ENCODE results near the gene TMEFF1.
"Not testable (repeated sequence)": the region's sequence is repeated elsewhere in the genome, so short reads cannot be mapped to it uniquely, and the experiment has no call there.

The TMEFF1 gene

GRCh38 chr9:100478192-100478591 is 5.2 kb downstream of the TMEFF1 start:
- no peak overlapping the region for H3K4me3 ChIP-seq (ENCODE audit: low read length)
- no peak for DNase-seq (ENCODE audit: low read depth, low spot score)

DNA sequence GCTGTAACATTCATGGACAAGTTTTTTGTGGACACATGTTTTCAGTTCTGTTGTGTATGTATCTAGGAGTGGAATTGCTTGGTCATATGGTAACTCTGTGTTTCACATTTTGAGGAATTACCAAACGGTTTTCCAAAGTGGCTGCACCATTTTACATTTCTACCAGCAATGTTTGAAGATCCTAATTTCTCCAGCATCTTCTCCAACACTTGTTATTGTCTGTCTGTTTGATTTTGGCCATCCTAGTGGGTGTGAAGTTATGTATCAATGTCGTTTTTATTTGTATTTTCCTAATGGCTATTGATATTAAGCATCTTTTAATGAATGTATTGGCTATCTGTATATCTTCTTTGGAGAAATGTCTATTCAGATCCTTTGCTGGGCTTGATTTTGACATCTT is 6.9 kb downstream of the TMEFF1 start:
- H3K4me3 ChIP-seq (ENCODE audit: low read length), result no peak overlapping the region
- DNase-seq (ENCODE audit: low read depth, low spot score), result no peak

DNA sequence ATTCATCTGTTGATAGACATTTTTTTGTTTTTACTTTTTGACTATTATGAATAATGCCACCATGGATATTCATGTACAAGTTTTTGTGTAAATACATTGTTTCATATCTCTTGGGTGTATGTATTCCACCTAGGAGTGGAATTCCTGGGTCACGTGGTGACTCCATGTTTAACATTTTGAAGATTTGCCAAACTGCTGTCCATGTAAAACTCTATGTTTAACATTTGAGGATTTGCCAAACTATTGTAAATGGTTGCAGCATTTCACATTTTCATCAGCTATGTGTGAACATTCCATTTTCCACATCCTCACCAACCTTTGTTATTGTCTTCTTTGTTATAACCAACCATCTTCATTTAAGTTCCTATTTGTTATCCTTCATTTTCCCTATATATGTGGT is 12.2 kb downstream of the TMEFF1 start:
- no peak overlapping the region for H3K4me3 ChIP-seq (ENCODE audit: low read length)
- no peak for DNase-seq (ENCODE audit: low read depth, low spot score)

- no peak overlapping the region for H3K4me3 ChIP-seq (ENCODE audit: low read length)
- no peak for DNase-seq (ENCODE audit: low read depth, low spot score)
These were observed 13.7 kb downstream of the TMEFF1 start for GRCh38 chr9:100486479-100487176.

GRCh38 chr9:100488177-100488576 is 15.2 kb downstream of the TMEFF1 start:
- no peak for DNase-seq (ENCODE audit: low read depth, low spot score)
- no peak overlapping the region for H3K4me3 ChIP-seq (ENCODE audit: low read length)

GRCh38 chr9:100489836-100490235 is 16.9 kb downstream of the TMEFF1 start:
- no peak overlapping the region for H3K4me3 ChIP-seq (ENCODE audit: low read length)
- DNase-seq (ENCODE audit: low read depth, low spot score), result no peak

DNA sequence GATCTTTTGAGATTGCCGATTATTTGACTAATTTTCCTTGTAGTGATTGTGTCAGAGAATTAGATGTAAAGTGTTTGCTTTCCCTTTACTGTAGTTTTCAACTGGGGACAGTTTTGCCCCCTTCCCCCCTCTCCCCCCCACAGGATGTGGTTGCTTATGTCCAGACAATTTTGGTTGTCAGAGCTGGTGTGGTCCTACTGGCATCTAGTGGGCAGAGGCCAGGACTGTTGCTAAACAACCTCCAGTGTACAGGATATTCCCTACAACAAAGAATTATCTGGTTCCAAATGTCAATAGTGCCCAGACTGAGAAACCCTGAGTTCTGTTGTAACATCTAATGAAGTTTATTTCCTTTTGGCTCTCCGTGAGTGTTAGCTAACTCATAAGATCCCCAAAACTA is 20.0 kb downstream of the TMEFF1 start:
- no peak overlapping the region for H3K4me3 ChIP-seq (ENCODE audit: low read length)
- DNase-seq (ENCODE audit: low read depth, low spot score), result no peak

DNA sequence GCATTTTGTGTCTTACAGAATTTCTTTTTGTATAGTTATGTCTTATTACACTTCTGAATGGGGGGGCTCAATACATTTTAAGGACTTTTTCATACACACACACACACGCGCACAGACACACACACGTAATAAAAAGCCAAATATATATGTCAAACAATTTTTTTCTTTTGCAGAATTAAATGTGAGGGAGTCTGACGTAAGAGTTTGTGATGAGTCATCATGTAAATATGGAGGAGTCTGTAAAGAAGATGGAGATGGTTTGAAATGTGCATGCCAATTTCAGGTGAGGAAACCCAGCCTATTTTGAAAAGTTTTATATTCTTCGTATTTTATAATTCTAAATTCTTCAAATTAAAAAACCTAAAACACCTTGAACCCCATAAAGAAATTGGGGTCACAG is 25.6 kb downstream of the TMEFF1 start:
- no peak for DNase-seq (ENCODE audit: low read depth, low spot score)
- H3K4me3 ChIP-seq (ENCODE audit: low read length), result no peak overlapping the region

- no peak for DNase-seq (ENCODE audit: low read depth, low spot score)
- no peak overlapping the region for H3K4me3 ChIP-seq (ENCODE audit: low read length)
These were observed 26.5 kb downstream of the TMEFF1 start for GRCh38 chr9:100499460-100499859.

GRCh38 chr9:100499866-100500265 is 26.9 kb downstream of the TMEFF1 start:
- no peak for DNase-seq (ENCODE audit: low read depth, low spot score)
- H3K4me3 ChIP-seq (ENCODE audit: low read length), result no peak overlapping the region

DNA sequence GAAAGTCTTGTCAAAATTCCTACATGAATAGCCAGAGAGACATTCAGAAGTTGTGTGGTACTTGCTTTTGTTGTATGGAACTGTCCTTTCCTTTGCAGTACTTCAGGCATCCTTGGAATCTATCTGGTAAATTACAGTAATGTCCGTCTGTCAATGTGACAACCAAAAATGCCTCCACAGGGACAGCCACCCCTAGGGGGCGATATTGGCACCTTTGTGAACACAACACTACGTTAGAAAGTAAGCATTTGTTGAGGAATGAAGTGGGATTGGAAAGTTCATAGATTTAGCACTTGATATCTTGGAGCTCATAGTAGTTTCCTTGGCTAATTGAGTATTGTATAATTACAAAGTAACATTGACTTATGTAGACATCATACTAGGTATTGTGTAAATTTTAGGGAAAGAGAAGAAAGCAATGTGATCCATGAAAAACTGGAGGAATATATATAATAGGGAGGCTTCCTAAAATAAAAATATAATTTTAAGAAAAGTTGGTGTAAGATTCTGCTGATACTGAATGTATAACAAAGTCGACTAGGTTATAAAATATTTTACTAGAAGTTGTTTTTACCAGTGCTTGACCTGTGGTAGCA is 32.7 kb downstream of the TMEFF1 start:
- peak; percentile 54 for DNase-seq (ENCODE audit: low read depth, low spot score)
- no peak overlapping the region for H3K4me3 ChIP-seq (ENCODE audit: low read length)

DNA sequence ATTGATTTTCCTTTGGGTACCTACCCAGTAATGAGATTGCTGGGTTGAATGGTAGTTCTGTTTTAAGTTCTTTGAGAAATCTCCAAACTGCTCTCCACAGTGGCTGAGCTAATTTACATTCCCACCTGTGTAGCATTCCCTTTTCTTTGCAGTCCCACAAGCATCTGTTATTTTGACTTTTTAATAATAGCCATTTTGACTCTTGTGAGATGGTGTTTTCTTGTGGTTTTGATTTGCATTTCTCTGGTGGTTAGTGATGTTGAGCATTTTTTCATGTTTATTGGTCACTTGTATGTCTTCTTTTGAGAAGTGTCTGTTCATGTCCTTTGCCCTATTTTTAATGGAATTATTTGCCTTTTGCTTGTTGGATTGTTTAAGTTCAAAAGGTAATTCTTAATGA is 34.4 kb downstream of the TMEFF1 start:
- not testable (repeated sequence) for DNase-seq (ENCODE audit: low read depth, low spot score); H3K4me3 ChIP-seq (ENCODE audit: low read length)

GRCh38 chr9:100511205-100511604 is 38.3 kb downstream of the TMEFF1 start:
- DNase-seq (ENCODE audit: low read depth, low spot score), result no peak

GRCh38 chr9:100515578-100516494 is 42.9 kb downstream of the TMEFF1 start:
- no peak for DNase-seq (ENCODE audit: low read depth, low spot score)
- H3K4me3 ChIP-seq (ENCODE audit: low read length), result no peak overlapping the region

More at GRCh38 chr9:100511205-100511604, 38.3 kb downstream of the TMEFF1 start:
- H3K4me3 ChIP-seq (ENCODE audit: low read length), result no peak overlapping the region

GRCh38 chr9:100521282-100521681 is 48.3 kb downstream of the TMEFF1 start:
- H3K4me3 ChIP-seq (ENCODE audit: low read length), result no peak overlapping the region
- peak; percentile 44 for DNase-seq (ENCODE audit: low read depth, low spot score)

DNA sequence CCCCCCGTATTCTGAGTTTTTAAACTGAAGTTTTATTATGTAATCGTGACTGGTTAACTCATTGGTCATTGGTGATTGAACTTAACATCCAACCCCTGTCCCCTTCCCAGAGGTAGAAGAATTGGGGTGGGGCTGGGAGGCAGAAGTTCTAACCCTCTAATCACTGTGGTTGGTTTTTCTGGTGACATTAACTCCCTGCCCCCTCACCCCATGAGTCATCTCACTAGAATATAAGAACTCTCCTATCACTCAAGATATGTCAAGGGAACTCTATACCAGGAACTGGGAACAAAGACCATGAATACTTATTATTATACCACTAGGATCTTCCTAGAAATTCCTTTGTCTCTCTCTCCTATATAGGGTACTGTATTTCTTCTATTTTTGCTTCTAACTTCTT is 52.6 kb downstream of the TMEFF1 start:
- no peak for DNase-seq (ENCODE audit: low read depth, low spot score)
- no peak overlapping the region for H3K4me3 ChIP-seq (ENCODE audit: low read length)

DNA sequence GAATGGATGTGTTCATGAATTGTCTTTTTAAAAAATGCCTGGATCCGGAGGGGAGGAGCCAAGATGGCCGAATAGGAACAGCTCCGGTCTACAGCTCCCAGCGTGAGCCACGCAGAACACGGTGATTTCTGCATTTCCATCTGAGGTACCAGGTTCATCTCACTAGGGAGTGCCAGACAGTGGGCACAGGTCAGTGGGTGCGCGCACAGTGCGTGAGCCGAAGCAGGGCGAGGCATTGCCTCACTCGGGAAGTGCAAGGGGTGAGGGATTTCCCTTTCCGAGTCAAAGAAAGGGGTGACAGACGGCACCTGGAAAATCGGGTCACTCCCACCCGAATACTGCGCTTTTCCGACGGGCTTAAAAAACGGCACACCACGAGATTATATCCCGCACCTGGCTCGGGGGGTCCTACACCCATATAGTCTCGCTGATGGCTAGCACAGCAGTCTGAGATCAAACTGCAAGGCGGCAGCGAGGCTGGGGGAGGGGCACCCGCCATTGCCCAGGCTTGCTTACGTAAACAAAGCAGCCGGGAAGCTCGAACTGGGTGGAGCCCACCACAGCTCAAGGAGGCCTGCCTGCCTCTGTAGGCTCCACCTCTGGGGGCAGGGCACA is 54.3 kb downstream of the TMEFF1 start:
- not testable (repeated sequence) for DNase-seq (ENCODE audit: low read depth, low spot score); H3K4me3 ChIP-seq (ENCODE audit: low read length)

GRCh38 chr9:100534401-100534800 is 61.5 kb downstream of the TMEFF1 start:
- no peak for DNase-seq (ENCODE audit: low read depth, low spot score)

DNA sequence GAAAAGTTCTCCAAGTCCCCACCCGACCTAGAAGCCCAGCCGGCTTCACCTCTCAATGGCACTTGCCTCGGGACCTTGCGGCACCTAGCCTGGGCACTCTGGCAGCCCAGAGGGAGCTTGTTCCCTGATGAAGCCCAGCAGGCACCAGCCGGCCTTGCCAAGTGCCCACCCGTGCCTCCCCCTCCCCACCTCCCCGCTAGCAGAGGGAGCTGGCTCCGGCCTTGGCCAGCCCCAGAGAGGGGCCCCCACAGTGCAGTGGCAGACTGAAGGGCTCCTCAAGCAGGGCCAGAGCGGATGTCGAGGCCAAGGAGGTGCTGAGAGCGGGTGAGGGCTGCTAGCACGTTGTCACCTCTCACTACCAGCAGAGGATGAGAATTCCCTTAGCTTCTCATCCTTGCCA is 67.4 kb downstream of the TMEFF1 start:
- no peak for DNase-seq (ENCODE audit: low read depth, low spot score)

More at GRCh38 chr9:100534401-100534800, 61.5 kb downstream of the TMEFF1 start:
- H3K4me3 ChIP-seq (ENCODE audit: low read length), result no peak overlapping the region

DNA sequence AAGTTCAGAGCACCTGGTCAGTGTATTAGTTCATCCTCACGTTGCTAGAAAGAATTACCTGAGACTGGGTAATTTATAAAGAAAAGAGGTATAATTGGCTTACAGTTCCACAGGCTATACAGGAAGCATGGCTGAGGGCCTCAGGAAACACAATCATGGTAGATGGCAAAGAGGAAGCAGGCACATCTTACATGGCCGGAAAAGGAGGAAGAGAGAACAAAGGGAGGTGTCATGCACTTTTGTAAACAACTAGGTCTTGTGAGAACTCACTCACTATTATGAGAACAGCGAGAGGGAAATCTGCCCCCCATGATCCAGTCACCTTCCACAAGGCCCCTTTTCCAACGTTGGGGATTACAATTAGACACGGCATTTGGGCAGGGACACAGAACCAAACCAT is 76.1 kb downstream of the TMEFF1 start:
- H3K4me3 ChIP-seq (ENCODE audit: low read length), result no peak overlapping the region
- no peak for DNase-seq (ENCODE audit: low read depth, low spot score)

More for the DNA sequence above, 67.4 kb downstream of the TMEFF1 start:
- no peak overlapping the region for H3K4me3 ChIP-seq (ENCODE audit: low read length)
